HG02840 (cell line): Measurements from ENCODE around the gene POFUT2.

Experiments
- ATAC-seq: cut with Tn5 transposase; IDR thresholded peaks from one replicate; pipeline ENCODE4 v1.9.1; 2021; ENCODE audit warnings: mild to moderate bottlenecking, moderate library complexity, moderate number of reproducible peaks; ENCODE audit not compliant: unreplicated experiment, low FRiP score

Gene POFUT2

GRCh38 chr21:45228656-45229240 is 58.9 kb downstream of the POFUT2 start:
- no peak for ATAC-seq

GRCh38 chr21:45228171-45228641 is 59.5 kb downstream of the POFUT2 start:
- no peak for ATAC-seq

GRCh38 chr21:45227735-45228134 is 60.0 kb downstream of the POFUT2 start:
- ATAC-seq, result no peak

- no peak for ATAC-seq
Observed at GRCh38 chr21:45226540-45227326, 61.0 kb downstream of the POFUT2 start.

- ATAC-seq, result no peak
Observed at GRCh38 chr21:45225741-45226327, 61.9 kb downstream of the POFUT2 start.

GRCh38 chr21:45225041-45225740 is 62.5 kb downstream of the POFUT2 start:
- no peak for ATAC-seq

- no peak for ATAC-seq
Observed at GRCh38 chr21:45224189-45224938, 63.3 kb downstream of the POFUT2 start.

- no peak for ATAC-seq
Observed at GRCh38 chr21:45223236-45224185, 64.2 kb downstream of the POFUT2 start.

- no peak for ATAC-seq
Observed at GRCh38 chr21:45222001-45222400, 65.7 kb downstream of the POFUT2 start.

GRCh38 chr21:45220714-45221490 is 66.8 kb downstream of the POFUT2 start:
- ATAC-seq, result no peak

- no peak for ATAC-seq
Observed at GRCh38 chr21:45220071-45220481, 67.6 kb downstream of the POFUT2 start.

- no peak for ATAC-seq
Observed at GRCh38 chr21:45219517-45219916, 68.2 kb downstream of the POFUT2 start.

- no peak for ATAC-seq
Observed at GRCh38 chr21:45217010-45217409, 70.7 kb downstream of the POFUT2 start.

GRCh38 chr21:45215213-45215612 is 72.5 kb downstream of the POFUT2 start:
- ATAC-seq, result no peak
